MV-4-11 (cell line): ENCODE data around the gene SYNE1.
"Not testable (repeated sequence)": the region's sequence is repeated elsewhere in the genome, so short reads cannot be mapped to it uniquely, and the experiment has no call there.

Experiments
- DNase-seq: peaks from one replicate; lab custom pipeline; 2025; lab: John Stamatoyannopoulos, UW

SYNE1 gene

DNA sequence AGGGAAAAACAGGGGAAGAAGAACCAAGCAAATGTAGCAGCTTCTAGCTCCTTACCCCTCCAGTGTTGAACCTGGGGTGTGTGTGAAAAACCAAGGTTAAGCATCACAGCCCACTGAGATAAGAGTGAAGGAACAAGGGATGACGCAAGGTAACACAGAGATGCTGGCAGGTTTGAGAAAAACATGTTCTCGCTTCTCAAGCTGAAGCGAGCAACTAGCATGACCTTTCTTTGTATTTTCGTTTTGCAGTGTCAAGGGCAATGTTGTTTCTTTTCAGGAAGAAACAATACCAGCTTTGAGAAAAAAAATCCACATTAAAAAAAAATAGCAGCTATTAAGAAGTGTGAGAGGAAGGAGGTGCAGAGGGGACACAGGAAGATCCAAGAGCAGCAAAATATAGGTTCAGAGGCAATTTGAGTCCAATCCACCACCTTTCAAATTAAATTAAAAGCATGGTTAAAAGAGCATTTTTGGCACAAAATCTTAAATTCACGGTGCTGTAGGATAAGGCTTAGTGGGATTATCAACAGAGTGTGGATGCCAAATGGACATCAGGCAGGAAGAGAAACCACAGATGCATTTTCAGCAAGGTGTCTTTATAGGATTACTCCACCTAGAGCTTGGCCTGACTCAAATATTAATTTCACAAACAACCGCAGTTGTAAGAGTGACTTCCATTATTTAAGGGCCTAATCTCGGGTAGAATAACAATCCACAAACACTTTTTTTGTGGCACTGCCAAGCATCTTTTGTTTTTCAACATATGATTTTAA is 70.9 kb downstream of the SYNE1 start:
- no peak for DNase-seq

DNA sequence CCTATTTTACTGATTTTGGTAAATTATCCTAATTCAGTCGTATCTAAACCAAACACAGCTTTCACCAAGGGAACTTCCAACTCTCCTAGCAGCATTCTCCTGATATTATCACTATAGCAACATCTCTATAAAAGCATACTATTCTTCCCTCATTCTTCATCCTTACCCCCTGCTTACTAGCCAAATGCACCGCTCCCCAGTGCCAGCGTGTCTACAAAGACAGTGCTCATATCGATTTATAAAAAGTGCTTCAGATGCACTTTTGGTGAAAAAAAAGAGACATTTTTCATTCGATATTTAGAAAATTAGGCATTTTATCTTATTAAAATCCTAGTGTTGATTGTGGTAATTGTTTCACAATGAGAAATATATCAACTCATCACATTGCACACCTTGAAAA is 74.0 kb downstream of the SYNE1 start:
- DNase-seq = no peak

DNA sequence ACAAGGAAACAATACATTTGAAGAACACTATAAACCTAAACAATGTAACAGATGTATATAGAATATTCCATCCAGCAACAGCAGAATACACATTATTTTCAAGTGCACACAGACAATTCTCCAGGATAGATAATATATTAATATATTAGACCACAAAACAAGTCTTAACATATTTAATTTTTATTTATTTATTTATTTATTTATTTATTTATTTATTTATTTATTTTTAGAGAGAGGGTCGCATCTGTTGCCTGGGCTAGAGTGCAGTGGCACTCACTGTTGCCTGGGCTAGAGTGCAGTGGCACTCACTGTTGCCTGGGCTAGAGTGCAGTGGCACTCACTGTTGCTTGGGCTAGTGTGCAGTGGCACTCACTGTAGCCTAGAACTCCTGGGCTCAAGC is 78.4 kb downstream of the SYNE1 start:
- not testable (repeated sequence) for DNase-seq

DNA sequence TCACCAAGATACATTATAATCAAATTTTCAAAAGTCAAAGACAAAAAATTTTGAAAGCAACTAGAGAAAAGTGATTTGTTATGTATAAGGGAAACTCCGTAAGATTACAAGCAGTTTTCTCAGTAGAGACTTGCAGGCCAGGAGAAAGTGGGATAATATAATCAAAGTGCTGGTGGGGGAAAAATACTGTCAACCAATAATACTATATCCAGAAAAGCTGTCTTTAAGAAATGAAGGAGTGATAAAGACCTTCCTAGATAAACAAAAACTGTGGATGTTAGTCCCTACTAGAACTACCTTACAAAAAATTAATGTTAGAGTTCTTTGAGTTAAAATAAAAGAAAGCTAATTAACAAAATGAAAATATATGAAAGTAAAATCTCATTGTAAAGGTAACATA is 79.7 kb downstream of the SYNE1 start:
- no peak for DNase-seq

DNA sequence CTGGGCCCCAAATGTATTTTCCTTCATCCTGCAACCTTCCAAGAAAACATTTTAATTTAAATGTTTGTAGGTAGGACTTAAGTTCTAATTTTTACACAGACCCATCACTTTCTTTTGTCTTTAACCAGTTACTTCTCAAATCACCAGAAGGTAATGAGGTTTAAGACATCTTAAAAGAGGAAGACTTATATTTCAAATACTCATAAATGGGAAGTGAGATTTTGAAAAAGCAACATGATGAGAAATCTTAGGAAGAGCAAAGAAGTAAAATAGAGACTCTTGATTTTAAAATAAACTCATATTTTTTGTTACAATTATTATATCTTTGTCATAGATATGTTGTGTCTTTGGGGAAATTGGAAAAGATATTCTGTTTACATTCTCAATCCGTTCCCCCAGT is 82.3 kb downstream of the SYNE1 start:
- DNase-seq = peak; percentile 44

DNA sequence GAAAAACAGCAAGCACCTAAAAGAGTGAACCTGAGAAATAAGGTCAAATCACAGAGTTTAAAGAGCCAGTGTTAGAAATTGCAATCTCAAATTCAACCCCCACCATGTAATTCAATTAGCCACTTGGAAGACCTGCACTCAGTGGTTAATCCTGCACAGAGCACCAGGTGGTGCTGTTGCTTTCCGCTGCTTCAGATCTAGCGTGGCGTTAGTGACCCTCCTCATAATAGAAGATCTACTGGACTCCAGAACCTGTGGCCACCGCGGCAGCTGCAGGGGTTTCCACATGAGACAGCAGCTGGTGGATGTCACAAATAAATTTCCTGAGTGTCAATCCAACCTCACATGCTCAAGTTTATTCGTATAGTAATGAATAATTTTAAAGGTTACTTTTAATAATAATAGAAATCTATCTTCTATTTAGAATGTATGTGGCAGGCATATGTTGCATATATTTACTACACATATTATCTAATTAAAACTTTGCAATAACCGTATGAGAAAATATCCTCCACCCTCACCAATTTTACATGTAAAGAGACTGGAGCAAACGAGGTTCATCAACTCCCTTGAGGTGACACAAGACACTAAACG is 84.4 kb downstream of the SYNE1 start:
- peak; percentile 32 for DNase-seq

DNA sequence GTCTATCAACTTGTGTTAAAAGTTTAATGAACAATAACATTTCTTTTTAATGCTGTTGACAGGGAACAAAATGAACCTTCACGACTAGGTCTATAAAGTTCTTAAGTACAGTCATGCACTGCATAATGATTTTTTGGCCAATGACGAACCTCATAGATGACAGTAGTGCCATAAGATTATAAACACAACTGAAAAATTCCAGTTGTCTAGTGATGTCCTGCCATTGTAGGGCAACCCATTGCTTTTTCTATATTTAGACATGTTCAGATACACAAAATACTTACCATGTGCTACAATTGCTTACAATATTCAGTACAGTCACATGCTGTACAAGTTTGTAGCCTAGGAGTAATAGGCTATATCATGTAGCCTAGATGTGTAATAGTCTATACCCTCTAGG is 93.6 kb downstream of the SYNE1 start:
- DNase-seq = no peak

DNA sequence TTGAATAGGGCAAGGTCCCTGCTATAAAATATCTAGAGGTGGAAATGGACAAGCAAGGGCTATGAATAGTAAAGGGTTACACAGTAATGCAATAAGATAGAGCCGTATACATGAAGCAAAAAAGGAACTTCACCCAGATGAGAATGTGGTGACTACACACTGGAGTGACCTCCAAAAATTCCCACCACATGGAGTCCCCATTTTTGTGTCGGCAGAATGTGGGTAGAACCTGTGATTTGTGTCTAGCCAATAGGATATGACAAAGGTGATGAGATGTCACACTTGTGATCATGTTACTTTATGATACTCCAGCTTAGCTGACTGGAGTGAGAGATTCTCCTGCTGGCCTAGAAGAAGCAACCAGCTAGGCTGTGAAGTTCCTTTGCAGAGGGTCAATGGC is 96.8 kb downstream of the SYNE1 start:
- no peak for DNase-seq

DNA sequence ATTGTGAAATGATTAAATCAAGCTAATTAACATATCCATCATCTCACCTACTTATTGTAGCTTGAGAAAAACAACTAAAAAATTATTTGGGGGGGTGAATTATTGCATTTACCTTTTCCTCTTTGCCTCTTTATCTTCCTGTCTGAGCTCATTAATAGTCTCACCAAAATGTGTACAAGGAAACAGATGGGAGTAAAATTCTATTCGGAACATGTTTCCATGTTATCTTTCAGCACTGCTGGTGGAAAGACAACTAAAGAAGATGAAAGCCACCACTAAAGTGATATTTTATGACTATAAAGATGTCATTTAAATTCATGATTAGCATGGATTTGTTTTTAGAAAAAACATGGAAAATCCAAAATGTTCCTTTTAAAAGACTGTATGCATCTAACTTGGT is 102.6 kb downstream of the SYNE1 start:
- DNase-seq = no peak

DNA sequence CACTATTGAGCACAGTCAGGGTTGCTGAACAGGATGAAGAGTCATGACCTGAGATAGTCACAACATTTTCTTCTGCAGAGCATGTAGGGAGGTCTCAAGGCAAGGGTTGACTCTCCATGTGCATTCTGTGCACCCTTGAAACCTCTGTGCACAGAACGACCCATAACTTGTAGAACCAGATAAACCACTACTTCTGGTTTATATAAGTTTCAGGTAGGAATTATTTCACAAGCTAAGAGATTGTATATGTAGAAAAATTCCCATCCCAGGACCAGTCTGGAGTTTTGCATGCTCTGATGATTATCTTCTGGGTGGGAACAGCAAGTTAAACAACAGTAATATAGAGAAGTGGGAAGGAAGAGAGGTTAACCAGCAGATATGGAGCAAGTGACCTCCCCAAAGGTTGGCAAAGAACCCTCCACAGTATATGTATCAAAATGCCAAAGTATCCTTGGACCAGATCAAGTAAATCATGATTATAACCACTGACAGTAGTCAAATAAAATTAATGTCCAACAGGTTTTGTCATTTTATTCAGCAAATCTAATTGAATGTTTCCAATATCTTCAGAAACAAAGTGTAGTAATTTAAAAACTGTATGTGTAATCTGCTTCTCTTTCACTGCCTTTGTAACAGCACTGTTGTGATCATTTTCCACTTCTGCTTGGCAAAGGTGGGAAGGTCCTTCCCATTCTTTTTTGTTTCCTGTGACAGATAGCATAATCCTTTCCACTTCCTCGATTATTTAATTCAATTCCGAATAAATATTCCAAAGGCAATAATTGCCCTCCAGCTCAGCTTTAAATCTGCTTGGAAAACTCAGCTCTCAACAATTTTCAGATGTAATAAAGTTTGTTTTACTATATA is 104.4 kb downstream of the SYNE1 start:
- no peak for DNase-seq

DNA sequence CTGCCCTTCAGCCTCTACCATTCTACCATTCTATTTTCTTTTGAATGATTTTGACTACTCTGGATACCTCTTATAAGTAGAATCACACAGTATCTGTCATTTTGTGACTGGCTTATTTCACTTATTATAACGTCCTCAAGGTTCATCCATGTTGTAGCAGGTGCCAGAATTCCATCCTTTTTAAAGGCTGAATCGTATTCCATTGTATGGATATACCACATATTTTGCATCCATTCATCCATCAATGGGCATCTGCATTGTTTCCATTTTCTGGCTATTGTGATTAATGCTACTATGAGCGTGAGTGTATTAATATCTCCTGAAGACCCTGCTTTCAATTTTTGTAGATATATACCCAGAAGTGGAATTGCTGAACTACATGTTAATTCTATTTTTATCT is 105.5 kb downstream of the SYNE1 start:
- DNase-seq = no peak

DNA sequence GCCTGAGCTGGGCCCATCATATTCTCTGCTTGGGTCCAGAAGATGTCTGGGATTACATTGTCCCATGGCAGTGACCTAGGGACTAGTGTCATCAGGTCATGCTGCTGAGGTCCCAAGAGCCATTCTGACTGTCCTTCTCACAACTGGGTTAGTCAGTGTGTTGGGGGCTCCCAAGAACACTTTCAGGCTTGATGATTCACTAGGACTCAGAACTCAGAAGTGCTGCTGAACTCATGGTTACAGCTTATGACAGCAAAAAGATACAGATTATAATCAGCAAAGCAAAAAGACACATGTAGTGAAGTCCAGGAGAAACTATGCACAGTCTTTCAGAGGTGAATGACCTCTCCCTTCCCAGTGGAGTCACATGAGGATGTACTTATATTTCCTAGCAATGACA is 107.8 kb downstream of the SYNE1 start:
- DNase-seq = no peak

DNA sequence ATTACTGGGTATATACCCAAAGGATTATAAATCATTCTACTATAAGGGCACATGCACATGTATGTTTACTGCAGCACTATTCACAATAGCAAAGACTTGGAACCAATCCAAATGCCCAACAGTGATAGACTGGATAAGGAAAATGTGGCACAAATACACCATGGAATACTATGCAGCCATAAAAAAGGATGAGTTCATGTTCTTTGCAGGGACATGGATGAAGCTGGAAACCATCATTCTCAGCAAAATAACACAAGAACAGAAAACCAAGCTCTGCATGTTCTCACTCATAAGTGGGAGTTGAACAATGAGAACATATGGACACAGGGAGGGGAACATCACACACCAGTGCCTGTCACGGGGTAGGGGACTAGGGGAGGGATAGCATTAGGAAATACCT is 123.0 kb downstream of the SYNE1 start:
- not testable (repeated sequence) for DNase-seq

DNA sequence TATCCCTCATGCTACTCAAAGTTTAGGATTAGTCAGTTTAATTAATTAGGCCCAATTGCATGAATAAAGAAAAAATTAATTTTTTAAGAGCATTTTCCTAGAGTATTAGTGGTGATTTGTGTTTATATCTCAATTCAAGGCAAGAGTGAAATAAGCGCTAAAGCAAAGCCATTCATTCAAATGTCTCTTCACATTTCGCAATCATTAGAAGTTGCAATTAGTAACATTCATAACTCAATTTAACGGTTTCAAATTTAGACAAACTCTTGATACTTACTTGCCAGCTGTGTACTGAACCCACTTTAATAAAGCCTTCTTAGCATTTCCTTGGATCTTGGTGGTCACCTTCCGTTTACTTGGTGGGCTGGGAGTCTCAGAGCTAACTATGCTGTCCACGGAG is 127.2 kb downstream of the SYNE1 start:
- no peak for DNase-seq

DNA sequence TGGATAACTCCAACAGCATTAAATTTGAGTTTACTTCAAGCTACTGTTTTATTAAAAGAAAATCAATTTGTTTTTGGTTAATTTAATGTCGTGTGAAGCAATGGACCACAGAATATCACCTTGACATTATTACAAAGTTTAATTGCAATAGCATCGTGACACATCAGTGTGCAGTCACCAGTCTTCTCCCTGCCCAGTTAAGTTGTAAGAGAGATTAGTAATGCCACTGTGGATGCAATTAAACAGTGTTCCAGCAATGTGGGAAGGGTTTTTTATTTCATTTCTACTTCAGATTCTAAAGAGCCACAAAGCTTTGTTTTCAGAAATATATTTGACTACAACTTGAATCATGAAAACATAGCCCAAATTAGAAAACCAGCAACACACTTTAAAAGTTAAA is 128.7 kb downstream of the SYNE1 start:
- no peak for DNase-seq

DNA sequence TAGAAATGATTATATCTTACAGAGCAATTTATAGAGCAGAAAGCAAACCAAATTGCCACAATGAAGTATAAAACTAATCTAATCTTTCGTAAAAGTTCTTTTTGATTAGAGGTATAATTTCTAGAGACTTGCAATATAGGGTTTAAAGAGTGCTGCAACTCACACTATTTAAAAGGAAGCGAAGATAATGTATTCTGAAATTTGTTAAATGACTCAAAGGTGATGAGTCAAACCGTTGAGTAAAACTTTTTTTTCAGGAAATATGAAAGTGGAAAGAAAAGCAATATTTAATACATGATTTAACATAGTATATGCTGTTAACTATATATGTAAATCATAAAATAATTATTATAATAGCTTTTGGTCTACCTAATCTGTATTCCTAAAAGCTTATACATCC is 133.6 kb downstream of the SYNE1 start:
- DNase-seq = no peak

DNA sequence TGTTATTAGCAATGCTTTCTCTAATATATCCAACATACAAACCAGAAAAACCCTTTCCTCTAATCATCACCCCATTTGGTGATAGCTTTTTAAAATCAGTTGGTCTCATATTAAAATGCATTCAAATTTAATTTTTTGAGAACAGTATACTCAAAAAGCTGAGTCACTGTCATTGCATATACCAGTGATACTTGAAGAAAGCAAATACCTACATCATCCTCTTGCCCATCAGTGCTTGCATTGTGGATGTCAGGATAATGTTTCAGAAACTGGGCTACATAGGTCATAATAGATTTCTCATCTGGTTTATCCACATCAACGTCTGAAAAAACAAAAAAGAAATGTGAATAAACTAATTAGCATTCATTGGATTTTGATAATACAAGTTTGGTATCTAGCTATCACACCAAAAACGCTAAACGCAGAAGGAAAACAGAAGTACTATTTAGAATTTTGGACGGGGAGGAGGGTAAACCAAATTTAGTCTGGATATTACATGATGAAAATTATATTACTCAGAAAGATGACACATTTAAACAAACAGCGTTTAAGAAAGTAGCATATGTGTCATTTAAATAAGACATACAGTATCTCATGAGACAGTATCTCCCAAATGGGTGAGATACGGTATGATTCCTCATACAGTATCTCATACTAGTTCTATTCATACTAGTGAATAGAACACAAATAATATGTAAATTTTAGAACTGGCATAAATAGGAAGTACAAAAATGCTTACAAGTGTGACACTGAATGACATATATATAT is 134.6 kb downstream of the SYNE1 start:
- DNase-seq = no peak

DNA sequence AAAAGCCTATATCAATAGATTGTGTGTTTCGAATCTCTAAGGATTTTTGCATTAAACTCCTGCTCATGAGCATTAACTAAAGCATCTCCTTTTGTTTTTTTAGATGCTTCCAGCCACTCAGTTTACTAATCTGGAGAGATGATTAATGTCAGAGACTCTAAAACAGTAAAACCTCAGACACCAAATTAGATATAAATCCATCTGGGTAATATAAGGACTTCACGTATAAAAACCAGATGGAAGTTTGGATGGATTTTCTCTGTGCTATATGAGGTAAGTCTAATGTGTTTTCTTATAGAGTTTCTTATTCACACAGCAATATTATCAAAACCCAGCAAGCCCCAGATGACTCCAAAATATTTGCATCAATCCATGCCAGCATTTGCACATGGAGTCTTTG is 137.2 kb downstream of the SYNE1 start:
- no peak for DNase-seq

DNA sequence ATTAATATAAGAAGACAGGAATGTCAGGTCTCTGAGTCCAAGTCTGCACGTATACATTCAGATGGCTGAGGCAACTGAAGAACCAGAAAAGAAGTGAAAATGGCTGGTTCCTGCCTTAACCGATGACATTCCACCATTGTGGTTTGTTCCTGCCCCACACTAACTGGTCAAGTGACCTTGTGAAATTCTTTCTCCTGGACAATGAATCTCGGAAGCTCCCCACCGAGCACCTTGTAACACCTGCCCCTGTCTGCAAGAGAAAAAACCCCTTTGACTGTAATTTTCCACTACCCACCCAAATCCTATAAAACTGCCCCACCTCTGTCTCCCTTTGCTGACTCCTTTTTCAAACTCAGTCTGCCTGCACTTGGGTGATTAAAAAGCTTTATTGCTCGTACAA is 140.4 kb downstream of the SYNE1 start:
- DNase-seq = no peak

DNA sequence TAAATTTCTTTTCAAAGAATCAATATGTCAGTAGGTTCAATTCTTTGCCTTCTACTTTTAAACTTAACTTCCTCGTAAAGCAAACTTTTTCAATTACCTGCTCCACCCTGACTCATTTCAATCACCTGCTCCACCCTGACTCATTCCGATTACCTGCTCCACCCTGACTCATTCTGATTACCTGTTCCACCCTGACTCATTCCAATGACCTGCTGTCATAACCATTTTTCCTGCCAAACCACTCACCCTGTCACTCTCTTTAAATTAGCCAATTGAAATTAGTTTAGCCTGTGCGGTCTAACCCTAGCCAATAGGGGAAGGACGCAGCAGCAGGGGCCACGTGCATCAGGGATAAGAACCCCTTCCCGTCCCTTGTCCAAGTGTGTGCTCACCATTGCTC is 141.7 kb downstream of the SYNE1 start:
- not testable (repeated sequence) for DNase-seq

DNA sequence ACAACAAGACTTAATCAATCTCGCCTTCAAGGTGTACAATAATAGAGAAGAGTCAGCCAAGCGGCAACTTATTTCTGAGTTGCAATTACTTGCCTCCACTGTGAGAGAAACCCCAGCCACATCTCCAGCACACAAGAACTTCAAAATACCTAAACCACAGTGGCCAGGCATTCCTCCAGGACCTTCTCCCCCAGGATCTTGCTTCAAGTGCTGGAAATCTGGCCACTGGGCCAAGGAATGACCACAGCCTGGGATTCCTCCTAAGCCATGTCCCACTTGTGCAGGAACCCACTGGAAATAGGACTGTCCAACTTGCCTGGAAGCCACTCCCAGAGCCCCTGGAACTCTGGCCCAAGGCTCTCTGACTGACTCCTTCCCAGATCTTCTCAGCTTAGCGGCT is 144.9 kb downstream of the SYNE1 start:
- DNase-seq = not testable (repeated sequence)

DNA sequence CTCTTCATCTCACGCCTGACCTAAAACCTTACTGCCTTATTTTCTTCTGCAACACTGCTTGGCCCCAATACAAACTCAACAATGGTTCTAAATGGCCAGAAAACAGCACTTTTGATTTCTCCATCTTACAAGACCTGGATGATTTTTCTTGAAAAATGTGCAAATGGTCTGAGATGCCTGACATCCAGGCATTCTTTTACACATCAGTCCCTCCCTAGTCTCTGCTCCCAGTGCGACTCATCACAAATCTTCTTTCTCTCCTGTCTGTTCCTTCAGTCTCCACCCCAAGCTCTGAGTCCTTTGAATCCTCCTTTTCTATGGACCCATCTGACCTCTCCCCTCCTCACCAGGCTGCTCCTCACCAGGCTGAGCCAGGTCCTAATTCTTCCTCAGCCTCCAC is 145.7 kb downstream of the SYNE1 start:
- DNase-seq = not testable (repeated sequence)
